Pons (tissue), 1 donor: ENCODE results near the gene DERA.
"Not testable (repeated sequence)": the region's sequence is repeated elsewhere in the genome, so short reads cannot be mapped to it uniquely, and the experiment has no call there.

ENCODE experiments used
- DNase-seq: peaks from one replicate; pipeline ENCODE4 v3.0.0-alpha.2; 2016; ENCODE audit warnings: low spot score

DERA gene

GRCh38 chr12:15966426-15966825 is 55.3 kb downstream of the DERA start:
- DNase-seq, result no peak

- DNase-seq, result not testable (repeated sequence)
Measured at GRCh38 chr12:15967053-15967452, 55.9 kb downstream of the DERA start.

- no peak for DNase-seq
Measured at GRCh38 chr12:15971211-15971610, 60.1 kb downstream of the DERA start.

- DNase-seq, result no peak
Measured at GRCh38 chr12:15972894-15973293, 61.8 kb downstream of the DERA start.

GRCh38 chr12:15977999-15978951 is 67.1 kb downstream of the DERA start:
- no peak for DNase-seq

GRCh38 chr12:15979096-15980092 is 68.3 kb downstream of the DERA start:
- no peak for DNase-seq

- DNase-seq, result no peak
Measured at GRCh38 chr12:15982071-15982470, 70.9 kb downstream of the DERA start.

- DNase-seq, result peak; percentile 24
Measured at GRCh38 chr12:15982471-15982870, 71.3 kb downstream of the DERA start.

GRCh38 chr12:15982921-15983320 is 71.8 kb downstream of the DERA start:
- no peak for DNase-seq

- DNase-seq, result no peak
Measured at GRCh38 chr12:15984097-15984800, 73.1 kb downstream of the DERA start.

GRCh38 chr12:15984963-15985362 is 73.8 kb downstream of the DERA start:
- no peak for DNase-seq

- DNase-seq, result no peak
Measured at GRCh38 chr12:15987696-15988095, 76.6 kb downstream of the DERA start.

- DNase-seq, result no peak
Measured at GRCh38 chr12:15988983-15989755, 78.0 kb downstream of the DERA start.

GRCh38 chr12:15995801-15996200 is 84.7 kb downstream of the DERA start:
- no peak for DNase-seq

GRCh38 chr12:15996254-15996653 is 85.1 kb downstream of the DERA start:
- DNase-seq, result peak; percentile 48

GRCh38 chr12:15996948-15997347 is 85.8 kb downstream of the DERA start:
- DNase-seq, result no peak

- no peak for DNase-seq
Measured at GRCh38 chr12:15997910-15998309, 86.8 kb downstream of the DERA start.

GRCh38 chr12:16002880-16003279 is 91.7 kb downstream of the DERA start:
- DNase-seq, result no peak

GRCh38 chr12:16003460-16003859 is 92.3 kb downstream of the DERA start:
- DNase-seq, result no peak

GRCh38 chr12:16006752-16007151 is 95.6 kb downstream of the DERA start:
- no peak for DNase-seq

GRCh38 chr12:16008421-16008824 is 97.3 kb downstream of the DERA start:
- no peak for DNase-seq
